Neural cell (in vitro differentiated cells): ENCODE data around the gene NSMCE1. TPM values are rescaled to one million over a fixed set of nuclear protein-coding genes. Genes with fewer than 3 reads are reported as not detected.
"Not testable (repeated sequence)": the region's sequence is repeated elsewhere in the genome, so short reads cannot be mapped to it uniquely, and the experiment has no call there.

Experiments
- H2AFZ ChIP-seq: fragments of 200-600, 300-800 bp; sonication (generic), shearing (Covaris generic); 2 replicates; pipeline ENCODE4 v1.6.0; 2014; ENCODE audit warnings: low read depth, mild to moderate bottlenecking, antibody characterized with exemption, low read length, moderate library complexity
- H3F3A ChIP-seq: fragments of 200-600 bp; shearing (Covaris generic); 2 replicates; pipeline ENCODE4 v1.6.1; 2016; ENCODE audit warnings: mild to moderate bottlenecking, moderate library complexity, mixed read lengths, antibody characterized with exemption, low read length; ENCODE audit not compliant: insufficient read depth, poor library complexity, severe bottlenecking
- H3K27ac ChIP-seq: fragments of 200-600, 300-800 bp; sonication (generic), shearing (Covaris generic); 2 replicates; pipeline ENCODE4 v1.5.1; 2014; ENCODE audit warnings: mild to moderate bottlenecking, low read length, moderate library complexity
- H3K27me3 ChIP-seq: fragments of 300-800, 200-600 bp; sonication (generic), shearing (Covaris generic); 2 replicates; pipeline ENCODE4 v1.6.0; 2014; ENCODE audit warnings: mild to moderate bottlenecking, low read depth, low read length, moderate library complexity; ENCODE audit not compliant: insufficient read depth
- H3K36me3 ChIP-seq: fragments of 300-800, 200-600 bp; sonication (generic), shearing (Covaris generic); 2 replicates; pipeline ENCODE4 v1.5.1; 2014; ENCODE audit warnings: mild to moderate bottlenecking, antibody characterized with exemption, low read length, moderate library complexity; ENCODE audit not compliant: insufficient read depth
- H3K4me2 ChIP-seq: fragments of 300-800, 200-600 bp; sonication (generic), shearing (Covaris generic); 2 replicates; pipeline ENCODE4 v1.6.0; 2014; ENCODE audit warnings: mild to moderate bottlenecking, low read length
- H3K4me3 ChIP-seq: fragments of 300-800, 200-600 bp; sonication (generic), shearing (Covaris generic); 2 replicates; pipeline ENCODE4 v1.5.1; 2014; ENCODE audit warnings: mild to moderate bottlenecking, low read length, moderate library complexity
- H3K79me2 ChIP-seq: fragments of 200-600 bp; shearing (Covaris generic); replicated peaks from 2 replicates; pipeline ENCODE4 v1.6.0; 2014; ENCODE audit warnings: mild to moderate bottlenecking, low read length, moderate library complexity; ENCODE audit not compliant: insufficient read depth
- H3K9ac ChIP-seq: fragments of 300-800, 200-600 bp; sonication (generic), shearing (Covaris generic); 2 replicates; pipeline ENCODE4 v1.6.1; 2016; ENCODE audit warnings: mild to moderate bottlenecking, low read length, mixed read lengths
- H3K9me2 ChIP-seq: fragments of 200-600 bp; shearing (Covaris generic); 2 replicates; pipeline ENCODE4 v1.6.1; 2016; ENCODE audit warnings: mild to moderate bottlenecking, low read length, mixed read lengths; ENCODE audit not compliant: insufficient read depth
- H3K9me3 ChIP-seq: fragments of 200-600, 300-800 bp; sonication (generic), shearing (Covaris generic); 2 replicates; pipeline ENCODE4 v1.6.1; 2016; ENCODE audit warnings: mild to moderate bottlenecking, mixed run types, low read length, moderate library complexity, mixed read lengths
- H4K20me1 ChIP-seq: fragments of 200-600 bp; shearing (Covaris generic); 2 replicates; pipeline ENCODE4 v1.6.1; 2016; ENCODE audit warnings: mild to moderate bottlenecking, mixed run types; ENCODE audit not compliant: insufficient read depth
- EP300 ChIP-seq: fragments of 450-650 bp; conservative IDR thresholded peaks from 2 replicates; pipeline ENCODE4 v1.6.1; 2014; ENCODE audit warnings: antibody characterized with exemption, mild to moderate bottlenecking, moderate library complexity; ENCODE audit not compliant: poor library complexity, severe bottlenecking
- EZH2 ChIP-seq: fragments of 200-600, 300-800 bp; shearing (Covaris generic), sonication (generic); IDR thresholded peaks from 2 replicates; pipeline ENCODE4 v1.6.1; 2014; ENCODE audit warnings: antibody characterized with exemption, low read length, borderline replicate concordance, mild to moderate bottlenecking; ENCODE audit not compliant: insufficient read depth, poor library complexity, severe bottlenecking
- MXI1 ChIP-seq: fragments of 450-650 bp; conservative IDR thresholded peaks from 2 replicates; pipeline ENCODE4 v1.6.1; 2014; ENCODE audit warnings: antibody characterized with exemption, mild to moderate bottlenecking; ENCODE audit not compliant: poor library complexity, severe bottlenecking
- POLR2AphosphoS5 ChIP-seq: IDR thresholded peaks from 2 replicates; pipeline ENCODE4 v1.6.1; 2012
- RAD21 ChIP-seq: fragments of 450-650 bp; conservative IDR thresholded peaks from 2 replicates; pipeline ENCODE4 v1.6.1; 2014; ENCODE audit warnings: antibody characterized with exemption, mild to moderate bottlenecking, moderate library complexity
- TAF1 ChIP-seq: IDR thresholded peaks from 2 replicates; pipeline ENCODE4 v1.6.1; 2012; ENCODE audit warnings: low read depth
- polyA plus RNA-seq: library from polyadenylated mRNA; depleted of rRNA; stranded (reverse); fragments of >200 nt; gene quantifications from 2 replicates; pipeline ENCODE4 v1.2.3, GENCODE V29; 2014
- TF ChIP-seq, protein P1 (sequence below): fragments of 450-650 bp; IDR thresholded peaks from 2 replicates; pipeline ENCODE4 v1.5.1; 2014; ENCODE audit warnings: antibody characterized with exemption, mild to moderate bottlenecking, moderate library complexity; ENCODE audit not compliant: poor library complexity, severe bottlenecking
- TF ChIP-seq, protein P2 (sequence below): IDR thresholded peaks from 2 replicates; pipeline ENCODE4 v1.6.1; 2012; ENCODE audit warnings: borderline replicate concordance

Gene NSMCE1
- polyA plus RNA-seq, 1 donor from 2014 or later, result 11.5 TPM

DNA sequence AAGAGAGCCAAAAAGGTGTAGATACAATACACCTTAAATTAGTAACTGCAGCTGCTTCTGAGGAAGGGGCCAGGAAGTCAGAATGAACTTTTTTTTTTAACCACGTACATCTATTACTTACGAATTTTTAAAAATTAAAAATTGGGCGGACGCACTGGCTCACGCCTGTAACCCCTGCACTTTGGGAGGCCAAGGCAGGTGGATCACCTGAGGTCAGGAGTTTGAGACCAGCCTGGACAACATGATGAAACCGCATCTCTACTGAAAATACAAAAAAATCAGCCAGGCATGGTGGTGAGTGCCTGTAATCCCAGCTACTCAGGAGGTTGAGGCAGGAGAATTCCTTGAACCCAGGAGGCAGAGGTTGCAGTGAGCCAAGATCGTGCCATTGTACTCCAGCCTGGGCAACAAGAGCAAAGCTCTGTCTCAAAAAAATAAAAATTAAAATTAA, 5.9 kb upstream of the NSMCE1 start:
- H4K20me1 ChIP-seq, H3K9ac ChIP-seq, H3F3A ChIP-seq, H3K9me2 ChIP-seq, H3K27ac ChIP-seq, H3K27me3 ChIP-seq, H3K36me3 ChIP-seq, H2AFZ ChIP-seq, H3K9me3 ChIP-seq, H3K79me2 ChIP-seq, H3K4me2 ChIP-seq, H3K4me3 ChIP-seq: not testable (repeated sequence)

DNA sequence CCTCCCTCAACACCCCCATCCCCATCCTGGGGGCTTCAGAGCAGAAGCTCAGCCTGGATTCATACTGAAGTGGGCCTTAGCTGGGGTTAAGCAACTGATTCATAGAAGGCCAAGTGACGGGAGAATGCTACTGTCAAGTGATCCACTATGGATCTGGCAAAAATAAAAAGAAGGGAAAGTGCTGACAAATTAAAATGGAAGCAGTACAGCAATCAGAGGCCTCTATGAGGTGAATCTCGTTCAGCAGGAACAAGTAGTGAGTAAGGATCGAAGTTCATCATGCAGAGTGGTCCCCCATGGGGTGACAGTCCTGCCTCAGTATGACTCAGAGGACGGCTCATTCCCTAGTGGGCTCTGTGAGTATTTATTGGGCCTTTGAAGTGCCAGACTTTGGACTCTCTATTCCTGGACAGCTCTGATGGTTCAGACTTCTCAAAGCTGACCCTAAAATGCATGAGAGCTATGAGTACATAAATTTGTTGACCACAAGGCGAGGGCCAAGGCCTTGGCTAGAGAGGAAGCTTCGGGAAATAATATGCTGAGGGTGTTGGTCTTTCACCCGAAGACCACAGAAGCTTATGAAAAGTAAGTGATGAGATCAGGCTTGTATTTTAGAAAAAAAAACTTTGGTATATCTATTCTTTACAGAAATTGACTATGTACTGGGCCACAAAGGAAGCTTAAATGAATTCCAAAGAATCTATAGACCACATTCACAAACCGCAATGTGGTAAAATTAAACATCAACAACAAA, 5.3 kb upstream of the NSMCE1 start:
- TF ChIP-seq TAF1, result no peak
- TF ChIP-seq, protein P1, sequence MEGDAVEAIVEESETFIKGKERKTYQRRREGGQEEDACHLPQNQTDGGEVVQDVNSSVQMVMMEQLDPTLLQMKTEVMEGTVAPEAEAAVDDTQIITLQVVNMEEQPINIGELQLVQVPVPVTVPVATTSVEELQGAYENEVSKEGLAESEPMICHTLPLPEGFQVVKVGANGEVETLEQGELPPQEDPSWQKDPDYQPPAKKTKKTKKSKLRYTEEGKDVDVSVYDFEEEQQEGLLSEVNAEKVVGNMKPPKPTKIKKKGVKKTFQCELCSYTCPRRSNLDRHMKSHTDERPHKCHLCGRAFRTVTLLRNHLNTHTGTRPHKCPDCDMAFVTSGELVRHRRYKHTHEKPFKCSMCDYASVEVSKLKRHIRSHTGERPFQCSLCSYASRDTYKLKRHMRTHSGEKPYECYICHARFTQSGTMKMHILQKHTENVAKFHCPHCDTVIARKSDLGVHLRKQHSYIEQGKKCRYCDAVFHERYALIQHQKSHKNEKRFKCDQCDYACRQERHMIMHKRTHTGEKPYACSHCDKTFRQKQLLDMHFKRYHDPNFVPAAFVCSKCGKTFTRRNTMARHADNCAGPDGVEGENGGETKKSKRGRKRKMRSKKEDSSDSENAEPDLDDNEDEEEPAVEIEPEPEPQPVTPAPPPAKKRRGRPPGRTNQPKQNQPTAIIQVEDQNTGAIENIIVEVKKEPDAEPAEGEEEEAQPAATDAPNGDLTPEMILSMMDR, result no peak
- no peak for TF ChIP-seq RAD21
- no peak for TF ChIP-seq EZH2
- no peak for TF ChIP-seq MXI1
- TF ChIP-seq EP300, result no peak
- no peaks in the 10 kb centered on the region for H3K9me3 ChIP-seq
- H4K20me1 ChIP-seq, result no peaks in the 10 kb centered on the region
- H3K79me2 ChIP-seq, result no peaks in the 10 kb centered on the region
- H3K4me2 ChIP-seq, result no peak overlapping the region
- H3K27ac ChIP-seq, result no peak overlapping the region
- H2AFZ ChIP-seq, result no peak overlapping the region
- no peaks in the 10 kb centered on the region for H3F3A ChIP-seq
- H3K27me3 ChIP-seq, result no peaks in the 10 kb centered on the region
- H3K4me3 ChIP-seq, result no peak overlapping the region
- no peaks in the 10 kb centered on the region for H3K9me2 ChIP-seq
- no peaks in the 10 kb centered on the region for H3K36me3 ChIP-seq
- H3K9ac ChIP-seq, result no peak overlapping the region

DNA sequence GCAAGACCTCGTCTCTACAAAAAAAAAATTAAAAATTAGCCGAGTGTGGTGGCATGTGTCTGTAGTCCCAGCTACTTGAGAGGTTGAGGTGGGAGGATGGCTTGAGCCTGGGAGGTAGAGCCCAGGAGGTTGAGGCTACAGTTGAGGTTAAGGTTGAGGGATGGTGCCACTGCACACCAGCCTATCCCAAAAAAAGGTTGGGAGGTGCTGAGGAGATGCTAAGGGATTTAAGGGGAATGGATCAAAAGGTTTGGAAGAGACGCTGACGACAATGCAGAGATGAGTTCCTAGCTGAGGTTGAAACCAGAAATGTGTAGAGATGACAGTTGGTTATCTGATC, 4.7 kb upstream of the NSMCE1 start:
- no peak overlapping the region for H3K27ac ChIP-seq
- no peak overlapping the region for H3K9ac ChIP-seq
- H3K4me2 ChIP-seq, result no peak overlapping the region

DNA sequence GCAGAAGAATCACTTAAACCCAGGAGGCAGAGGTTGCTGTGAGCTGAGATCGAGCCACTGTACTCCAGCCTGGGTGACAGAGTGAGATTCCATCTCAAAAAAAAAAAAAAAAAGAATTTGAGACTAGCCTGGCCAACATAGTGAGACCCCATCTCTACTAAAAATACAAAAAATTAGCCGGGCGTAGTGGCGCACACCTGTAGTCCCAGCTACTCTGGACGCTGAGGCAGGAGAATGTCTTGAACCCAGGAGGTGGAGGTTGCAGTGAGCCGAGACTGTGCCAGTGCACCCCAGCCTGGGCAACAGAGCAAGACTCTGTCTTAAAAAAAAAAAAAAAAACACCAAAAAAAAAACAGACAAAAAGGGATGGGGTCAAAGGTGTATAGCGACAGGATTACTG, 4.1 kb upstream of the NSMCE1 start:
- H4K20me1 ChIP-seq, H3K27me3 ChIP-seq, H3K9me3 ChIP-seq, H2AFZ ChIP-seq, H3K9ac ChIP-seq, H3K4me3 ChIP-seq, H3K27ac ChIP-seq, H3K79me2 ChIP-seq, H3F3A ChIP-seq, H3K4me2 ChIP-seq, H3K9me2 ChIP-seq, H3K36me3 ChIP-seq: not testable (repeated sequence)

More for the DNA sequence above, 4.7 kb upstream of the NSMCE1 start:
- Histone ChIP-seq H2AFZ (no peak overlapping the region), H4K20me1 (no peaks in the 10 kb centered on the region), H3K4me3 (no peak overlapping the region), H3F3A (no peaks in the 10 kb centered on the region), H3K36me3 (no peaks in the 10 kb centered on the region), H3K79me2 (no peaks in the 10 kb centered on the region), H3K9me3 (no peaks in the 10 kb centered on the region), H3K27me3 (no peaks in the 10 kb centered on the region), H3K9me2 (no peaks in the 10 kb centered on the region)
- TF ChIP-seq POLR2AphosphoS5 (no peak), RAD21 (no peak)
- TF ChIP-seq, protein P2, sequence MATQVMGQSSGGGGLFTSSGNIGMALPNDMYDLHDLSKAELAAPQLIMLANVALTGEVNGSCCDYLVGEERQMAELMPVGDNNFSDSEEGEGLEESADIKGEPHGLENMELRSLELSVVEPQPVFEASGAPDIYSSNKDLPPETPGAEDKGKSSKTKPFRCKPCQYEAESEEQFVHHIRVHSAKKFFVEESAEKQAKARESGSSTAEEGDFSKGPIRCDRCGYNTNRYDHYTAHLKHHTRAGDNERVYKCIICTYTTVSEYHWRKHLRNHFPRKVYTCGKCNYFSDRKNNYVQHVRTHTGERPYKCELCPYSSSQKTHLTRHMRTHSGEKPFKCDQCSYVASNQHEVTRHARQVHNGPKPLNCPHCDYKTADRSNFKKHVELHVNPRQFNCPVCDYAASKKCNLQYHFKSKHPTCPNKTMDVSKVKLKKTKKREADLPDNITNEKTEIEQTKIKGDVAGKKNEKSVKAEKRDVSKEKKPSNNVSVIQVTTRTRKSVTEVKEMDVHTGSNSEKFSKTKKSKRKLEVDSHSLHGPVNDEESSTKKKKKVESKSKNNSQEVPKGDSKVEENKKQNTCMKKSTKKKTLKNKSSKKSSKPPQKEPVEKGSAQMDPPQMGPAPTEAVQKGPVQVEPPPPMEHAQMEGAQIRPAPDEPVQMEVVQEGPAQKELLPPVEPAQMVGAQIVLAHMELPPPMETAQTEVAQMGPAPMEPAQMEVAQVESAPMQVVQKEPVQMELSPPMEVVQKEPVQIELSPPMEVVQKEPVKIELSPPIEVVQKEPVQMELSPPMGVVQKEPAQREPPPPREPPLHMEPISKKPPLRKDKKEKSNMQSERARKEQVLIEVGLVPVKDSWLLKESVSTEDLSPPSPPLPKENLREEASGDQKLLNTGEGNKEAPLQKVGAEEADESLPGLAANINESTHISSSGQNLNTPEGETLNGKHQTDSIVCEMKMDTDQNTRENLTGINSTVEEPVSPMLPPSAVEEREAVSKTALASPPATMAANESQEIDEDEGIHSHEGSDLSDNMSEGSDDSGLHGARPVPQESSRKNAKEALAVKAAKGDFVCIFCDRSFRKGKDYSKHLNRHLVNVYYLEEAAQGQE, result no peak
